ENCODE data around the gene CRISP1.
"Not testable (repeated sequence)": the region's sequence is repeated elsewhere in the genome, so short reads cannot be mapped to it uniquely, and the experiment has no call there.

Gene CRISP1

GRCh38 chr6:49866485-49866943 is at the start of gene CRISP1:
TSS of gene CRISP1 (minus strand) at chr6:49866535. CDS start at chr6:49857400, 9,135 bp downstream.
- DNase-seq (ENCODE audit: low spot score), result no peak

- DNase-seq (ENCODE audit: low spot score), result no peak
These were observed 48.7 kb upstream of the CRISP1 start for GRCh38 chr6:49915035-49915434.

GRCh38 chr6:49913636-49914375 is 47.5 kb upstream of the CRISP1 start:
- DNase-seq (ENCODE audit: low spot score), result no peak

- DNase-seq (ENCODE audit: low spot score), result no peak
These were observed 45.9 kb upstream of the CRISP1 start for GRCh38 chr6:49912196-49912595.

GRCh38 chr6:49911252-49911651 is 44.9 kb upstream of the CRISP1 start:
- no peak for DNase-seq (ENCODE audit: low spot score)

- no peak for DNase-seq (ENCODE audit: low spot score)
These were observed 43.2 kb upstream of the CRISP1 start for GRCh38 chr6:49909563-49909962.

- DNase-seq (ENCODE audit: low spot score), result no peak
These were observed 40.2 kb upstream of the CRISP1 start for GRCh38 chr6:49906526-49906925.

- no peak for DNase-seq (ENCODE audit: low spot score)
These were observed 39.0 kb upstream of the CRISP1 start for GRCh38 chr6:49905296-49905695.

GRCh38 chr6:49902856-49903255 is 36.5 kb upstream of the CRISP1 start:
- DNase-seq (ENCODE audit: low spot score), result no peak

- DNase-seq (ENCODE audit: low spot score), result no peak
These were observed 32.7 kb upstream of the CRISP1 start for GRCh38 chr6:49898904-49899566.

GRCh38 chr6:49895553-49895952 is 29.2 kb upstream of the CRISP1 start:
- not testable (repeated sequence) for DNase-seq (ENCODE audit: low spot score)

GRCh38 chr6:49892280-49892679 is 25.9 kb upstream of the CRISP1 start:
- DNase-seq (ENCODE audit: low spot score), result no peak

GRCh38 chr6:49890988-49891387 is 24.7 kb upstream of the CRISP1 start:
- DNase-seq (ENCODE audit: low spot score), result no peak

- DNase-seq (ENCODE audit: low spot score), result no peak
These were observed 22.6 kb upstream of the CRISP1 start for GRCh38 chr6:49888742-49889431.

- no peak for DNase-seq (ENCODE audit: low spot score)
These were observed 2.7 kb upstream of the CRISP1 start for GRCh38 chr6:49868951-49869529.

GRCh38 chr6:49856282-49856681 is 10.1 kb downstream of the CRISP1 start:
- DNase-seq (ENCODE audit: low spot score), result no peak

GRCh38 chr6:49855221-49855620 is 11.1 kb downstream of the CRISP1 start:
- no peak for DNase-seq (ENCODE audit: low spot score)

- DNase-seq (ENCODE audit: low spot score), result no peak
These were observed 13.4 kb downstream of the CRISP1 start for GRCh38 chr6:49852975-49853374.

- peak; percentile 57 for DNase-seq (ENCODE audit: low spot score)
These were observed 17.0 kb downstream of the CRISP1 start for GRCh38 chr6:49849213-49849907.

- no peak for DNase-seq (ENCODE audit: low spot score)
These were observed 18.7 kb downstream of the CRISP1 start for GRCh38 chr6:49847673-49848072.

- no peak for DNase-seq (ENCODE audit: low spot score)
These were observed 19.3 kb downstream of the CRISP1 start for GRCh38 chr6:49847014-49847413.

GRCh38 chr6:49841424-49841823 is 24.9 kb downstream of the CRISP1 start:
- no peak for DNase-seq (ENCODE audit: low spot score)
